HG03095 (cell line): ENCODE results near the gene RBM26.

ENCODE experiments used
- ATAC-seq: cut with Tn5 transposase; IDR thresholded peaks from one replicate; pipeline ENCODE4 v1.9.1; 2021; ENCODE audit warnings: moderate library complexity; ENCODE audit not compliant: unreplicated experiment

The RBM26 gene

GRCh38 chr13:79427265-79427664, 21.2 kb upstream of the RBM26 start:
- ATAC-seq, result no peak

DNA sequence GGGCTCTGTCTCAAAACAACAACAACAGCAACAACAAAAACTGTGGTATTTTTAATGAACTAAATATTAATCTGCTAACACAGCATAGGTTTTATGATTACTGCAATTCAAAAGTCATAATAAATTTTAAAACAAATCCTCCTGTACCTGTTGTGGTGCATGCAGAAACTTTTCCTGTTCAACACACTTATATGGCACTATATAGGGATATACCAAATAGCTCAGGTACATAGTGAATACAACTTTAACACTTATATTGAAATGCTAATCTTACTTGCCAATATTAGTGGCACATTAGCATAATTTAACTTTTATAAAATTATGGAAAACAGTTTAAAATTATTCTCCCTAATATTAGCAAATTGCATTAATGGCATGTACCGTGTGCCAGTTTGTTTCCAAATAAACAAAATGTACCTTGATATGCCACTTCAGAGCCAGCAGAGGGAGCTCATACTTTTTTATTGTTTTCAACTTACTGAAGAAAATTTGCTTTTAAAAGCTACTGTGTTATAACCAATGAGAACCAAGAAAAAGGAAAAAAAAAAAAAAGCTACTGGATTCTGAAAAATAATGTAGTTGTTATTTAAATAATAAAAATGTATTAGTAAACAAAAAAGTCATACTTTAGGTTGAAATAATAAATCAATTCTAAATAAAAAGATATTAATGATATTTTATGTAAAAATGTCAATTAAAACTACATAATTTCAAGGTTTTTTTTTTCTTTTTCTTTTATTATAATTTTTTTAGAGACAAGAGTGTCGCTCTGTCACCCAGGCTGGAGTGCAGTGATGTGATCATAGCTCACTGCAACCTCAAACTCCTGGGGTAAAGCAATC, 18.0 kb upstream of the RBM26 start:
- no peak for ATAC-seq

DNA sequence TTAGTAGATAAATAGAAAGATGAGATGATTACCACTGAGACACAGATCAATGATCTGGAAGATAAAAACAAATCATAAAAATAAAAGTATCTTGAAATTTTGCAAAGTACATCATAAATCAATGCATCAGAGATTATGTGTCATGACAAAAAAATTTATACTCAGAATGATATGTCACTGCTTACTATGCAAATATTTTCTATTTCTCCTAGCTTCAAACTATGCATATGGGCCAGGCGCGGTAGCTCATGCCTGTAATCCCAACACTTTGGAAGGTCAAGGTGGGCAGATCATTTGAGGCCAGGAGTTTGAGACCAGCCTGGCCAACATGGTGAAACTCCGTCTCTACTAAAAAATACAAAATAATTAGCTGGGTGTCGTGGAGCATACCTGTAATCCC, 17.3 kb upstream of the RBM26 start:
- no peak for ATAC-seq

DNA sequence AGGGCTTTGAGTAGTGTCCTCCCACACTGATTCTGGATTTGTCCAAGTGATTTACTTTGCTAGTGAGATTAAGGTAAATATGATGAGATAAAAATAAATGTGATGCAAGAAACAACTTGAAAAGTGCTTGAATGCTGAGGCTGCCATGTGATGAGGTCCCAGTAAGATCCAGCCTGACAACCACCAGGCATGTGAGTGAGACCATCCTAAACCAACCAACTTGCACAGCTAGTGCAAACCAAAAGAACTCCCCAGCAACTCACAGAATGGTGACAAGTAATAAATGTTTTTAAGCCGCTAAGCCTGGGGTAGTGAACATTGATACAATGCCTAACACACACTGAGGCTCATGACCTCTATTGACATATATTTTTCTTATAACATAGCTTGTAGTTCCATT, 13.3 kb upstream of the RBM26 start:
- ATAC-seq, result no peak

DNA sequence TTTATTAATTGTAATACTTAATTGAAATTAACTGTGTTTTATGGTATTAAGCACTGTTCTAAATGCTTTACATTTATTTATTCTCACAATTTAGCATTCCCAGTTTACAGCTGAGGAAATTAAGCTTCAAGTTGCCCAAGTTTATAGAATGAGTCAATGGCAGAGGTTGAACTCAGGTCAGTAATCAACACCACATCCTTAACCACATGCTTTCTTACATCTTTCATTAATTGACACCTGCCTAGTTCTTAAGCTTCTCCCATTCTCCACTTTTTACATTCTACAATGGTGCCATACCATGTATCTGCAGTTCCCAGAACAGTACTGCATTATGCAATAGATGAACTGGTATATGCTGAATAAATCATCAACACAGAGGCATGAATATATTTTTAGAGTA, 11.7 kb upstream of the RBM26 start:
- no peak for ATAC-seq

DNA sequence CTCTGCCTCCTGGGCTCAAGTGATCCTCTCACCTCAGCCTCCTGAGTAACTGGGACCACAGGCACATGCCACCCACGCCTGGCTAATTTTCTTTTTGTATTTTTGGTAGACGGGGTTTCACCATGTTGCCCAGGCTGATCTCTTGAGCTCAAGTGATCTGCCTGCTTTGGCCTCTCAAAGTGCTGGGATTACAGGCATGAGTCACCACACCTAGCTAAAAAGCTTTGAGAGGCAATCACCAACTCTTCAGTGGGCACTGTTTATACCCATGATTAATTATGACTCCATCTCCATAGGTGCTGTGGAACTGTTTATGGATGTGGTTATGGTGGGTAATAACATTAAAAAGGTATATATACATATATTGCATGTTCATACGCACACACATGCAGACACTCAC, 7.5 kb upstream of the RBM26 start:
- no peak for ATAC-seq

- no peak for ATAC-seq
Observed at GRCh38 chr13:79409828-79410227, 3.8 kb upstream of the RBM26 start.

- ATAC-seq, result no peak
Observed at GRCh38 chr13:79407349-79407979, 1.4 kb upstream of the RBM26 start.

- ATAC-seq, result peak; percentile 21
Observed at GRCh38 chr13:79406597-79406908, 498 bp upstream of the RBM26 start.

DNA sequence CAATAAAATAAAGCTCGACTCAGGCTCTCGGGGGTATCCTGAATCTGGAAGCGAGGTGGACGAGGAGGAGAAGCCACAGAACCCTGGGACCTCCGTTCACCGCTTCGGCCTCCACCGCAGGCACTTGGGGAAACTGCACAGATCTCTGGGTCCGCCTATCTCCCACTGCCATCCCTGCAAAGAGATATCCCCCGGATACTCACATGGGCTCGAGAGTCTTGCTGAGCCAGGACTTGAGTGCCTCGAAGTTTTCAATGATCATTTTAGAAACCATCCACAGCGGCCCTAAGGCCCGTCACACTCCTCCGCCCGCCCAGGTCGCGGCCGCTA, 589 bp downstream of the RBM26 start:
- peak; percentile 36 for ATAC-seq

DNA sequence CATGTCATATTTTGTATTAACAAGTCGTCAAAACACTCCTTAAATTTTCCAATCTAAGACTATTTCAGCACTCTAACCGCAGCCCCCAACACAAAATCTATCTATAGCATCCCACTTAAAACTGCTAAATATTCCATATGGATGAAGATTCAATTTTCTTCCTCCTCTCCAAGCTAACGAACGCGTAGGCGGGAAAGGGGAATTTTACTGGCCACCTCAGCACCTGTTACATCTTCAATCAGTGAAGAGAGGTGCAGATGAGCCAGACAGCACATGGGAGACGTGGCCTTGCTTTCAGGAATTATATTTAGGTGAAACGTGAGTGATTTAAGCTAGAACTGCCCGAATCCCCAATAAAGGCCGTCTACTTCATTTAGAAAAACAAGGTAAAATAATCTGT, 1.1 kb downstream of the RBM26 start:
- no peak for ATAC-seq

GRCh38 chr13:79404361-79404760, 1.7 kb downstream of the RBM26 start:
- no peak for ATAC-seq

GRCh38 chr13:79403113-79403512, 2.9 kb downstream of the RBM26 start:
- ATAC-seq, result no peak

DNA sequence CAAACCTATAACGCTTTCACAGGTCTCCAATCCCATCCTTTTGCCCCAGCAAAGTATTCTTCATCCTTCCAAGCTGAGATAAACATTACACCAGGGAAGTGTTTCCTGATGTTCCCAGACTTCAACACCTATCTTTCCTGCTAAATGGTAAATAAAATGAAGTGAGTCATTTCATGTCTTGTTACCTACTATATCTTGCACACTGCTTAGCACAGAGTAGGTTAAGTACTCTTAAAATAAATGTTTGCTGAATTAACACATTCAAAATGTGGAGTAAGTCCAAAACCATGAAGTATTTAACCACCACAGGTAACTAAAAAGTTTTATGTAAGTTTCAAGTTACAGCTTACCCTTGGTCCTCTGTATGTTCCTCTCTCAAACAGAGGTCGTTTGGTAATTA, 3.4 kb downstream of the RBM26 start:
- no peak for ATAC-seq

DNA sequence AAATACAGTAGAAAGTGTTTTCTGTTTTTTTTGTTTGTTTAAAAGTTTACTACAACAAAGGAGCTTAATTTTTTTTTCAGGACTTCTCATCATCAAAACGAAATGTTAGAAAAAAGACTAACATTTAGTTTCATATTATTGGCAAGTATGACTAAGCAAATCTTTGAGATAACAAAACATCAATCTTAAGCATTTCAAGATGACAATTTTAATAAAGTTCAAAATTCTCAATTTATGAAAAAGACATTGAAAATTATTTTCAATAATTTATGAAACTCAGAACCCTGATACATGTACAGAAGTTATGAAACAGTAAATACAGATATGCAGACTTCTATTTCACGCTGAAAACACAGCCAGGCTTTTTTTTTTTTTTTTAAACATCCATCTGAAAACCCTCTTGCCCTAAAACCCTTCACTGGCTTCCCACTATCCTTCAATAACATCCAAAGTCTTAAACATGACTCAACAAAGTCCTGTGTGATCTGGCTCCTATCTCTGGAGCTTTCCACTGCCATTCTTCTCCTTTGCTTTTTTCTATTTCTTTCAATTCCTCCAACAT, 3.9 kb downstream of the RBM26 start:
- no peak for ATAC-seq

- peak; percentile 34 for ATAC-seq
Observed at GRCh38 chr13:79401259-79402070, 4.6 kb downstream of the RBM26 start.

- no peak for ATAC-seq
Observed at GRCh38 chr13:79398915-79399314, 7.1 kb downstream of the RBM26 start.

GRCh38 chr13:79398127-79398526, 7.9 kb downstream of the RBM26 start:
- ATAC-seq, result no peak

GRCh38 chr13:79395881-79396280, 10.2 kb downstream of the RBM26 start:
- ATAC-seq, result no peak

- peak; percentile 61 for ATAC-seq
Observed at GRCh38 chr13:79393564-79394249, 12.3 kb downstream of the RBM26 start.

DNA sequence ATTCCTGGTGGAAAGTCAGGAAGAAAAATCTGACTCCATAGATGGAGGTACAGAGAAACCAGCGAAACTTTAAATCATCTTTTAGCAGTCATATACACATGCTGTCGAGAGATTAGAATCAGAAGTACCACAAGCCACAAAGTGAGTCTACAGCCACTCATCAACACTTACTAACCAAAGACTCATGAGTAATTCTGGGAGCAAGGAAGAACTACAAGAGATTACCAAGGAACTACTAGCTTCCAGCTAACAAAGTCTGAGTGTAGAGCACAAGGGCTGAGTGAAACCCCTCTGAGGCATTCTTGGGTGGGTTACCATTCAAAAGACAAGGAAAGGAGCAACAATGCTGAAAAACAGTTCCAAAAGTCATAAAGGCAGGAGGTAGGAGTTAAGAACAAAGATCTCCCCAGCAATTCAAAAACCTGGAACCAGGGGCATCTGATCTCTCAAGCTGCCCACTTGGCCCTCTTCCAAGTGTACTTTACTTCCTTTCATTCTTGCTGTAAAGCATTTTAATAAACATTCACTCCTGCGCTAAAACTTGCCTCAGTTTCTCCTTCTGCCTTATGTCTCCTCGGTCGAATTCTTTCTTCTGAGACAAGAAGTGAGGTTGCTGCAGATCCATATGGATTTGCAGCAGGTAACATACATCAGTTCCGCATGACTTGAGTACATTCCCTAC, 13.0 kb downstream of the RBM26 start:
- ATAC-seq, result peak; percentile 43
